Measurements from ENCODE around the gene EGLN2. TPM values are rescaled to one million over a fixed set of nuclear protein-coding genes. Genes with fewer than 3 reads are reported as not detected.
A peak's percentile ranks its signal among the peaks of the same experiment; 100 is the strongest.
"Not testable (repeated sequence)": the region's sequence is repeated elsewhere in the genome, so short reads cannot be mapped to it uniquely, and the experiment has no call there.

Gene EGLN2
- total RNA-seq, 1 experiment from 2014 or later = 58.6 TPM

DNA sequence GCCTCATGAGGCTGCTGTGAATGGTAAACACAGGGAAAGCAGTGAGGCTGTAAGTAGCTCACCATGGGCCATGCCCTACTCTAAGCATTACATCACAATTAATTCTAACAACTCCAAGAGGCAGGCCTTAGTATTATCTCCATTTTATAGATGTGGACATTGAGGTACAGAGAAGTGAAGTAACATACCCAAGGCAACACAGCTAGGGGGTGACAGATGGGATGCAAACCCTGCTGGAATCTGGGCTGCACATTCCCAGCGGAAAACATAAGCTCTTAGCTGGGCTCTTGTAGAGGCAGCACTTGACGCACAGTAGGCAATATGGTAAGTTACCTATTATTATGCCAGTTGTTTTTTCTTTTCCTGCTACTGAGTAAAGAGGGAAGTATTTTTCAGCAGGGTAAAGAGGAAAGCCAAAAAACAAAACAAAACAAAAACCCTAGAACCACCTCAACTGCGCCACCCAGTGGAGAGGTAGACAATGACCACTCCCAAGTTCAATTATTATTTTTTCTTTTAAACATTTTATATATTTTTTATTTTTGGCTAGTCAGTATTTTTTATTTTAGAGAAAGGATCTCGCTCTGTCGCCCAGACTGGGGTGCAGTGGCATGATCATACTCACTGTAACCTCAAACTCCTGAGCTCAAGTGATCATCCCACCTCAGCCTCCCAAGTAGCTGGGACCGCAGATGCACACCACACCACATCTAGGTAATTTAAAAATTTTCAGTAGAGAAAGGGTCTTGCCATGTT is 20.7 kb downstream of the EGLN2 start:
- H3K27me3 ChIP-seq (ENCODE audit: insufficient read depth, low read length); H3K27ac ChIP-seq (ENCODE audit: low read depth, low read length); BruUV-seq (replicated peaks); H3K9me3 ChIP-seq (ENCODE audit: control insufficient read depth in 1 of 2, insufficient read depth in 1 of 2, low read depth in 1 of 2, low read length in 2 of 2); H2AFZ ChIP-seq (ENCODE audit: low read depth, low read length, poor library complexity, severe bottlenecking); H3K9me2 ChIP-seq (ENCODE audit: insufficient read depth); H4K20me1 ChIP-seq (ENCODE audit: insufficient read depth); H3K9ac ChIP-seq (ENCODE audit: low read length); DNase-seq (ENCODE audit: low read depth, low spot score); ATAC-seq; H3K36me3 ChIP-seq (ENCODE audit: control insufficient read depth in 1 of 2, insufficient read depth in 2 of 2, low read length in 2 of 2); H3K4me3 ChIP-seq (replicated peaks in 1 of 2; ENCODE audit: low read depth in 1 of 2, low read length in 2 of 2); H3K79me2 ChIP-seq (ENCODE audit: insufficient read depth, low read length): not testable (repeated sequence)
- Histone ChIP-seq H3K4me2 (ENCODE audit: low read length) (peak overlapping the region; percentile 21; the same call in 1 of the 2 replicates), H3K4me1 (ENCODE audit: control insufficient read depth in 1 of 2, insufficient read depth in 2 of 2, low read length in 2 of 2) (peaks cover 12 to 25% of the 10 kb centered on the region in 2 experiments; a peak in 3 of 4 replicates)
- RAD21 ChIA-PET (ENCODE audit: low non-redundant PET in 1 of 2, low total read pairs in 2 of 2, uncharacterized antibody in 2 of 2, unreplicated experiment in 2 of 2) = interaction anchor here (0.6 to 1.5 kb wide), 2 partner anchors 42 to 157 kb away, joined by 3 to 6 read pairs; partner anchors contain the start of gene RAB4B (in 1 of the 2)
- POLR2A ChIA-PET = interaction anchor here (0.5 to 0.6 kb wide), 2 partner anchors 159 to 310 kb away, joined by 3 read pairs; no protein-coding TSS in a partner anchor
- TF ChIP-seq, protein P1, sequence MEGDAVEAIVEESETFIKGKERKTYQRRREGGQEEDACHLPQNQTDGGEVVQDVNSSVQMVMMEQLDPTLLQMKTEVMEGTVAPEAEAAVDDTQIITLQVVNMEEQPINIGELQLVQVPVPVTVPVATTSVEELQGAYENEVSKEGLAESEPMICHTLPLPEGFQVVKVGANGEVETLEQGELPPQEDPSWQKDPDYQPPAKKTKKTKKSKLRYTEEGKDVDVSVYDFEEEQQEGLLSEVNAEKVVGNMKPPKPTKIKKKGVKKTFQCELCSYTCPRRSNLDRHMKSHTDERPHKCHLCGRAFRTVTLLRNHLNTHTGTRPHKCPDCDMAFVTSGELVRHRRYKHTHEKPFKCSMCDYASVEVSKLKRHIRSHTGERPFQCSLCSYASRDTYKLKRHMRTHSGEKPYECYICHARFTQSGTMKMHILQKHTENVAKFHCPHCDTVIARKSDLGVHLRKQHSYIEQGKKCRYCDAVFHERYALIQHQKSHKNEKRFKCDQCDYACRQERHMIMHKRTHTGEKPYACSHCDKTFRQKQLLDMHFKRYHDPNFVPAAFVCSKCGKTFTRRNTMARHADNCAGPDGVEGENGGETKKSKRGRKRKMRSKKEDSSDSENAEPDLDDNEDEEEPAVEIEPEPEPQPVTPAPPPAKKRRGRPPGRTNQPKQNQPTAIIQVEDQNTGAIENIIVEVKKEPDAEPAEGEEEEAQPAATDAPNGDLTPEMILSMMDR (IDR thresholded peaks at IDR 0.05 in 2 of 3, conservative IDR thresholded peaks at IDR 0.05 in 1 of 3; ENCODE audit: borderline replicate concordance in 1 of 3, insufficient read depth in 1 of 3, low read depth in 2 of 3, low read length in 2 of 3) = peak; percentile 55 to 70 (median 69)
- peak; percentile 68 for TF ChIP-seq RAD21 (IDR thresholded peaks at IDR 0.05; ENCODE audit: low read depth)
- CTCF ChIA-PET = interaction anchor here (1.0 to 3.1 kb wide), 9 partner anchors 9 to 325 kb away, joined by 3 to 25 read pairs (median 6); partner anchors contain the start of genes ACTMAP and SNRPA
- intact Hi-C loops (cut with micrococcal nuclease) = loop anchor here (10.0 kb wide), 1 partner anchor 325 kb away; no protein-coding TSS in a partner anchor

DNA sequence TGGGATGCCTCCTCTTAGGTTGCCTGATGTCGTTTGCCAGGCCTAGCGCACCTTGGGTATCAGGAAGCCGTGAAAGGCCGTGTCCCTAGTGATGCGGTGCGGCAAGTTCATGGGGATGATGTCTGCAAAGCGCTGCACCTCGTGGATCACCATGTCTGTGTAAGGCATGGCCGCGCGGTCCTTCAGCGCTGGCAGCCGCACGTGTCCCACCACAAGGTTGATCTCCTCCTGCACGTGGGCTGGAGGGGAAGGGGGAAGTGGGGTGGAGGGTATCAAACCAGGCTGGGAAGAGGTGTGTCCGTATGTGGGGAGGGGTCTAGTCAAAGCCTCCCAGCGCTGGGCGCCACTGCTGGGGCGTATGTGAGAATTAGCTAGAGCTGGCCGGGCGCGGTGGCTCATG is 23.2 kb downstream of the EGLN2 start:
- Histone ChIP-seq H2AFZ (ENCODE audit: low read depth, low read length, poor library complexity, severe bottlenecking) (no peak overlapping the region), H3K4me1 (ENCODE audit: control insufficient read depth in 1 of 2, insufficient read depth in 2 of 2, low read length in 2 of 2) (peaks cover 12 to 25% of the 10 kb centered on the region in 2 experiments; a peak in 3 of 4 replicates), H3K9ac (ENCODE audit: low read length) (no peak overlapping the region), H3K9me3 (ENCODE audit: control insufficient read depth in 1 of 2, insufficient read depth in 1 of 2, low read depth in 1 of 2, low read length in 2 of 2) (no peaks in the 10 kb centered on the region), H4K20me1 (ENCODE audit: insufficient read depth) (no peaks in the 10 kb centered on the region), H3K4me3 (replicated peaks in 1 of 2; ENCODE audit: low read depth in 1 of 2, low read length in 2 of 2) (no peak overlapping the region), H3K4me2 (ENCODE audit: low read length) (no peak overlapping the region), H3K27me3 (ENCODE audit: insufficient read depth, low read length) (no peaks in the 10 kb centered on the region), H3K79me2 (ENCODE audit: insufficient read depth, low read length) (no peaks in the 10 kb centered on the region), H3K36me3 (ENCODE audit: control insufficient read depth in 1 of 2, insufficient read depth in 2 of 2, low read length in 2 of 2) (no peaks in the 10 kb centered on the region), H3K9me2 (ENCODE audit: insufficient read depth) (no peaks in the 10 kb centered on the region), H3K27ac (ENCODE audit: low read depth, low read length) (no peak overlapping the region)
- intact Hi-C loops (cut with micrococcal nuclease) = no loop called here
- ATAC-seq (no peak), DNase-seq (ENCODE audit: low read depth, low spot score) (no peak)
- ChIA-PET RAD21 (ENCODE audit: low non-redundant PET in 1 of 2, low total read pairs in 2 of 2, uncharacterized antibody in 2 of 2, unreplicated experiment in 2 of 2) (no interaction called here), CTCF (no interaction called here), POLR2A (no interaction called here)
- no TSS peak for BruUV-seq (replicated peaks)
- TF ChIP-seq JUND (IDR thresholded peaks at IDR 0.05) (no peak), SIN3A (IDR thresholded peaks at IDR 0.05; ENCODE audit: low read depth) (no peak), ELF1 (IDR thresholded peaks at IDR 0.05; ENCODE audit: borderline replicate concordance, low read depth) (no peak), EGR1 (IDR thresholded peaks at IDR 0.05; ENCODE audit: low read depth) (no peak), CEBPB (IDR thresholded peaks at IDR 0.05; ENCODE audit: low read depth) (no peak)
- TF ChIP-seq, protein P2, sequence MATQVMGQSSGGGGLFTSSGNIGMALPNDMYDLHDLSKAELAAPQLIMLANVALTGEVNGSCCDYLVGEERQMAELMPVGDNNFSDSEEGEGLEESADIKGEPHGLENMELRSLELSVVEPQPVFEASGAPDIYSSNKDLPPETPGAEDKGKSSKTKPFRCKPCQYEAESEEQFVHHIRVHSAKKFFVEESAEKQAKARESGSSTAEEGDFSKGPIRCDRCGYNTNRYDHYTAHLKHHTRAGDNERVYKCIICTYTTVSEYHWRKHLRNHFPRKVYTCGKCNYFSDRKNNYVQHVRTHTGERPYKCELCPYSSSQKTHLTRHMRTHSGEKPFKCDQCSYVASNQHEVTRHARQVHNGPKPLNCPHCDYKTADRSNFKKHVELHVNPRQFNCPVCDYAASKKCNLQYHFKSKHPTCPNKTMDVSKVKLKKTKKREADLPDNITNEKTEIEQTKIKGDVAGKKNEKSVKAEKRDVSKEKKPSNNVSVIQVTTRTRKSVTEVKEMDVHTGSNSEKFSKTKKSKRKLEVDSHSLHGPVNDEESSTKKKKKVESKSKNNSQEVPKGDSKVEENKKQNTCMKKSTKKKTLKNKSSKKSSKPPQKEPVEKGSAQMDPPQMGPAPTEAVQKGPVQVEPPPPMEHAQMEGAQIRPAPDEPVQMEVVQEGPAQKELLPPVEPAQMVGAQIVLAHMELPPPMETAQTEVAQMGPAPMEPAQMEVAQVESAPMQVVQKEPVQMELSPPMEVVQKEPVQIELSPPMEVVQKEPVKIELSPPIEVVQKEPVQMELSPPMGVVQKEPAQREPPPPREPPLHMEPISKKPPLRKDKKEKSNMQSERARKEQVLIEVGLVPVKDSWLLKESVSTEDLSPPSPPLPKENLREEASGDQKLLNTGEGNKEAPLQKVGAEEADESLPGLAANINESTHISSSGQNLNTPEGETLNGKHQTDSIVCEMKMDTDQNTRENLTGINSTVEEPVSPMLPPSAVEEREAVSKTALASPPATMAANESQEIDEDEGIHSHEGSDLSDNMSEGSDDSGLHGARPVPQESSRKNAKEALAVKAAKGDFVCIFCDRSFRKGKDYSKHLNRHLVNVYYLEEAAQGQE (IDR thresholded peaks at IDR 0.05; ENCODE audit: low read depth) = no peak

Data from HCT116 (cell line).